ENCODE results near the gene SLC12A3.
A peak's percentile ranks its signal among the peaks of the same experiment; 100 is the strongest.

SLC12A3 gene

DNA sequence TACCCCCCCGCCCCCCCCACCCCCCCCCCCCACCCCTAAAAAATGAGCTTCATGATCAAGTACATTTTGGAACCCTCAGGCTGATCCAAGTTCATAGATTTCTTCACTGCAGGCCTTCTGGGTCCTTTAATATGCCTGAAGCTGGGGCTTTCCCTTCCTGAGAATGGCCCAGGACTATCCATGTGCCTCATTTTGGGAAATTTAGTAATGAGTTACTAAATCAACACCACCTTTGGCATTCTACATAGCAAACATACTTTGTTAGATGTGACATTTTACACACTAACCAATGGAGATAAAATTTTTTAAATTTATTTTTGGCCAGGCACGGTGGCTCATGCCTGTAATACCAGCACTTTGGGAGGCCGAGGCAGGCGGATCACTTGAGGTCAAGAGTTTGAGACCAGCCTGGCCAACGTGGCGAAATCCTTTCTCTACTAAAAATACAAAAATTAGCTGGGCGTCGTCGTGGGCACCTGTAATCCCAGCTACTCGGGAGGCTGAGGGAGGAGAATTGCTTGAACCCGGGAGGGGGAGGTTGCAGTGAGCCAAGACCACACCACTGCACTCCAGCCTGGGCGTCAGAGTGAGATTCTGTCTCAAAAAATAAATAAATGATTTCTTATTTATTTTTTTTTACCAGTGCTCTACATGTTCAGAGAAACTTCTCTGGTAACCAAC lies 81.0 kb downstream of the SLC12A3 start:
- DNase-seq, result no peak

DNA sequence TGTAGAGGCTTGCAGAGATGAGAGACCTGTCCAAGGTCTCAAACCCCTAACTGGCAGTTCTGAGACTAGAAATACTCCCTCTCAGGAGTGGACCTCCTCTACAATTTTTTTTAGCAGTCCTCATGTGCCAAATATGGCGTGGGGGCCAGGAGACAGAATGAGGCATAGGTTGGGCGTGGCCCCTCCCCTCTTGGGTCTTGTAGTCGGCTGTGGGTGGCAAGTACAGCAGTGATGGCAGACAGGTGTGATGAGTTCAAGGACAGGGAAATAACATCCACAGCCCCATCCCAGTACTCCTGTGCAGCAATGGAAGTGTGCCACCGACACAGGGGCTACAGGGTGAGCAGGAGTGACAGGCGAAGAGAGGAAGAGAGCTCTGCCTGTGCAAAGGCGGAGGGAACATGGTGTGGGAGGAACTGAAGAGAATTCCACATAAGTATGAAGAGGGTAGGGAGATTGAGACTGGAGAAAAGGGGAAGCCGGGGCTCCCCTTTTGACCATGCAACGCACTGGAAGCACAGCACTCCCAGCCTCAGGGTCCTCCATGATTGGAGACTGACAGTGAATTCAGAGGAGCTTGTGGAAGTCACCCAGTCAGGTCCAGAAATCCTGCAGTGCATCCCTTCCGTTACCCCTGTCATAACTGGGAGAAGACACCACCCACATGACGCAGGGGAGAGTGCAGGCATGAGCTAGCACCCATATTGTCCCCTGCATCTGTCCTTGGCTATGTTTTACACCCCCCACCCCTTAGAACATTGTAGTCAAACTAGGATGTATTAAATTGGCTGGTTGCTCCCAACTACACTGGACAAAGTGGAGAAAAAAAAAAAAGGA lies 82.0 kb downstream of the SLC12A3 start:
- no peak for DNase-seq

DNA sequence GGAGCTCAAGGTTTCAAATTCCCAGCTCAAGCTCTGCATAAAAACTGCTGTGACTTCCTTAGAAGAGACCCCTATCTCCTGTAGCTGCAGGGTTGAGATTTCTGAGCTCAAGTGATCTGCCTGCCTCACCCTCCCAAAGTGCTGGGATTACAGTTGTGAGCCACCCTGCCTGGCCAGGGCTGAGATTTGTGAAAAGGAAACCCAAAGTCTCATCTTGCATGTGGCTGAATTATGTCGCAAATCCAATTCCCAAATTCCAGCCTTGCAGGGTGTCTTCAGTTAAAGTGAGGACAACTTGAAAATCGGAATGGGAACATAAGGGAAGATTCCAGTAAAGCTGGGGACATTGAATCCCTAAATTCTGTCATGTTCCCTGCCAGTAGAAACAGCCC lies 82.6 kb downstream of the SLC12A3 start:
- DNase-seq, result no peak

DNA sequence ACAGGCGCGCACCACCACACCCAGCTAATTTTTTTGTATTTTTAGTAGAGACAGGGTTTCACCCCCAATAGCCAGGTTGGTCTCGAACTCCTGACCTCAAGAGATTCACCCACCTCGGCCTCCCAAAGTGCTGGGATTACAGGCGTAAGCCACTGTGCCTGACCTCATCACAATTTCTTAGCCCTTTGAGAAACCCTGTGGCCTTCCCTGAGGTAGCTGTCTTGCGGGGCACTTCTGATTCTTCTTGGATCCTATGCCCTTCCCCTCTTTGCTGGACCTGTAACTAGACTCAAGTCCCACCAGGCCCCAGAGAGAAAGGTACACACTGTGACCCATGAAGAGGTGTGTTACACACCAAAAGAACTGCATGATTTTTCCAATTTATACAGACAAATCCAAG lies 83.2 kb downstream of the SLC12A3 start:
- no peak for DNase-seq

- no peak for DNase-seq
These were observed 85.0 kb downstream of the SLC12A3 start for GRCh38 chr16:56950051-56950450.

- no peak for DNase-seq
These were observed 85.4 kb downstream of the SLC12A3 start for GRCh38 chr16:56950455-56950854.

DNA sequence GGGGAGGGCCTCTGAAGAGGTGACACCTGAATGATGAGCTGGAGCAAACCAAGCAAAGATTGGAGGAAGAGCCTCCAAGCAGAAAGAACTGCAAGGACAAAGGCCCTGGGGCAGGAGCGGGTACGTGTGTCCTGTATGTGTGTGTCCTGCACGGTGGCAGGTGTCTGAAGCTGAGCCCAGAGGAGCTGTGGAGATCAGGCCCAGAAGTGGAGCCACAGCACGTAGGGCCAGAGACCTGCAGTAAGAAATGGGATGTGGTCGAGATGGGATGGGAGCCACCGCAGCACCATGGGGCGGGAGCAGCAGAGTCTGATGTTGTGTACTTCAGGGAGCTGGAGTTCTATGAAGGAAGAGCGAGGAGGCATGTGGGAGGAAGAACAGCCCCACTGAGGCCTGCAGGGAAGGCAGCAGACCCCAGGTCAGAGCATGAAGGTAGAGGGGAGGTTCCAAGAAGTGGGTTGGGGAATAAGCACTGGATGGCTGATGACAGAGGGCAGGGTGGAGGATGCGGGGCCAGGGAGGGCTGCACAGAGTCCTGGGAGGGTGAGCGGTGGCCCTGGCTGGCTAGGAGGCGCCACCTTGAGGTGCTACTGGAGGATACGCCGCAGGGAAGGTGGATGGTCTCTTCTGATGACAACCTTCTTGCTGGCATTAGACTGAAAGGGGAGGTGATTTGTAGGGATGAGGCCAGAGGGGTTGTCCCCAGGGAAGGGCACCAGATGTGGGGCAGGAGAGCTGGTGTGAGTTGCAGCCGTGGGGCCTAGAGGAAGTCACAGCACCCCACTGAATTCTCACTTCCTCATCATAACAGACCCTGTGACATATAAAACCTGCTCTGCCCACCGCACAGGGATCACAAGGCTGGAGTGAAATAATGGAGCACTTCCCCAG lies 86.1 kb downstream of the SLC12A3 start:
- DNase-seq, result peak; percentile 6

- no peak for DNase-seq
These were observed 88.0 kb downstream of the SLC12A3 start for GRCh38 chr16:56953006-56953405.

DNA sequence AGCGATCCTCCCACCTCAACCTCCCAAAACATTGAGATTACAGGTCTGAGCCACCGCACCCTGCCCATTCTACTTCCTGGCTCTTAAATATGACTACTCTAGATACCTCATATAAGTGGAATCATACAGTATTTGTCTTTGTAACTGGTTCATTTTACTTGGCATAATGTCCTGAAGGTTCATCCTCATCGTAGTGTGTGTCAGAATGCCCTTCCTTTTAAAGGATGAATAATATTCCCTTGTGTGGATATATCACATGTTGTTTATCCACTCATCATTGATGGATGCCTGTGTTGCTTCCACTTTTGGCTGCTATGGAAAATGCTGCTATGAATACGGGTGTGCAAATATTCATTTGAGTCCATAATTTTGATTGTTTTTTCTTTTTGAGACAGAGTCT lies 91.1 kb downstream of the SLC12A3 start:
- no peak for DNase-seq

DNA sequence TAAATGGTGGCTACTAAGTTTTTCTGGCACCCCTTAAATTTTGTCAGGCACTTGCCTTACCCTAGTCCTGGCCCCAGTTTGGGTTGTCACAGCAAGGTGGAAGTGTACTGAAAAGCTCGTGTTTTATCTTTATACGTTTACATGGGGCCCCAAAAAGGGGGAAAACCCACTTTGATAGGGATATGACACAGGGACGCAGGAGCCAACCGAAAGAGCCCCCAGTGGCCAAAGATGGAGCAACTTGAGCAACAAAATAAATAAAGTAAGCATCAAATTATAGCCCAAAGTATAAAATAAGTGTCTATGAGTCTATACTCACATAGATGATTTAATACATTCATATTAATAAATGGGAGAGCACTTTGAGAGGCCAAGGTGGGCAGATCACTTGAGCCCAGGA lies 91.7 kb downstream of the SLC12A3 start:
- no peak for DNase-seq

- DNase-seq, result no peak
These were observed 95.8 kb downstream of the SLC12A3 start for GRCh38 chr16:56960681-56961281.

DNA sequence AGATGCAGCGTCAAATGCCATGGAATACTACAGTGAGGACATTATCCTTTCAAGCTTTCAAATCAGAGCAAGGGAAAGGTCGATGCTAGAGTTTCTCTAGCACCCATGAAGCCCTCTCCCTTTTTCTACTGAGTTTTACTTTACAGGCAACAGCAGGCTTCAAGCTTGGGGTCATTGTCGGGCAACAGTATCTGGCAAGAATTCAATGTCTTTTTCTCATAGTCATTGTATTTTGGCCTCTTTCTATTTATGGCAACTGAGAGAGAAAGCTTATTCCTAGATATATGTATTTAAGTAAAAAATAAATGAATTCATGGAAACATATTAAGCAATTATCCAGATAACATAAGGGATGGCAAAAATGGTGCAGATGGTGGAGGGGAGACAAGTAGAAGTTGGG lies 96.4 kb downstream of the SLC12A3 start:
- DNase-seq, result no peak

- DNase-seq, result no peak
These were observed 96.9 kb downstream of the SLC12A3 start, which contains the start of gene CETP for GRCh38 chr16:56961851-56962281. TSS of gene CETP (plus strand) at chr16:56961950. CDS start at chr16:56961980, 30 bp downstream.

GRCh38 chr16:56964243-56965148 lies 99.5 kb downstream of the SLC12A3 start:
- peak; percentile 6 for DNase-seq

Data from NCI-H510A treated with DMSO at 0.1 percent for 48 hours (cell line).